Left ventricle myocardium inferior (tissue), 1 donor: ENCODE results near the gene EPHB1. TPM values are rescaled to one million over a fixed set of nuclear protein-coding genes. Genes with fewer than 3 reads are reported as not detected.

Source experiments
- DNase-seq: peaks from one replicate; pipeline ENCODE4 v3.0.0-alpha.2; 2020
- H3K27ac ChIP-seq: fragments of 200-600 bp; replicated peaks from 2 replicates; pipeline ENCODE4 v1.8.0; 2021
- H3K27me3 ChIP-seq: fragments of 200-600 bp; 2 replicates; pipeline ENCODE4 v1.8.0; 2021; ENCODE audit warnings: low read depth
- H3K36me3 ChIP-seq: fragments of 200-600 bp; 2 replicates; pipeline ENCODE4 v1.8.0; 2021
- H3K4me1 ChIP-seq: fragments of 200-600 bp; 2 replicates; pipeline ENCODE4 v1.8.0; 2021
- H3K4me3 ChIP-seq: fragments of 200-600 bp; 2 replicates; pipeline ENCODE4 v1.8.0; 2021; ENCODE audit warnings: mild to moderate bottlenecking, moderate library complexity
- H3K9me3 ChIP-seq: fragments of 200-600 bp; replicated peaks from 2 replicates; pipeline ENCODE4 v1.8.0; 2021
- intact Hi-C: fragments of 100-400 bp; cut with micrococcal nuclease; formaldehyde crosslinking; loops from one replicate; pipeline ENCODE4 v1.11.0; 2022
- total RNA-seq: library from RNA; stranded (reverse); fragmentation: NEBNext Ultra II Directional; extraction: Animal tissue kit (Norgen Biotek cat#: 25700); gene quantifications from one replicate; pipeline ENCODE4 v1.2.1, GENCODE V29; 2021
- TF ChIP-seq, protein P1 (sequence below): fragments of 200-600 bp; IDR thresholded peaks from 2 replicates; pipeline ENCODE4 v1.8.0; 2021; ENCODE audit warnings: antibody characterized with exemption, mild to moderate bottlenecking, borderline replicate concordance
- donor health status: DM: no; HTN: yes; CAD: no; lungs with severe emphysema.

Gene EPHB1
- total RNA-seq, 1 donor from 2014 or later = 1.3 TPM

DNA sequence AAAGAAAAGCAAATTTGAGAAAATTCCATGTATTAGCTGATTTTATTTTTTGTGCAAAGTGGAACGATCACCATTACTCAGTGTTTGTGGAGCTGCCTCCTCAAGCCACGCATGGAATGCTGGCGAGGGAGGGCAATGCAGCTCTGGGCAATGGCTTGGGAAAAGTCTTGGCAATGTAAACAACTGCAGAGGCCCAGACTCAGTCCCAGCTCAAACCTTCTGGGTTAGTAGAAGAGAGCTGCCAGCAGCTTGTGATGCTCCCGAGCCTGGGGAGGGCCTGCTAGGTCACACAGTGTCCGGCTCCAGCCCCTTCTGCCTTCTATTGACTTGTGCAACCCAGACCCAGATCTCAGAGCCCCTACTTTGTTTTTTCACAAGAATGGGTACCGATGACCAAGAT, 4.3 kb downstream of the EPHB1 start:
- Histone ChIP-seq H3K4me3 (no peak overlapping the region), H3K9me3 (no peaks in the 10 kb centered on the region), H3K27me3 (peaks cover 70% of the 10 kb centered on the region), H3K4me1 (peaks cover 25% of the 10 kb centered on the region), H3K36me3 (no peaks in the 10 kb centered on the region), H3K27ac (no peak overlapping the region)
- DNase-seq = no peak
- TF ChIP-seq, protein P1, sequence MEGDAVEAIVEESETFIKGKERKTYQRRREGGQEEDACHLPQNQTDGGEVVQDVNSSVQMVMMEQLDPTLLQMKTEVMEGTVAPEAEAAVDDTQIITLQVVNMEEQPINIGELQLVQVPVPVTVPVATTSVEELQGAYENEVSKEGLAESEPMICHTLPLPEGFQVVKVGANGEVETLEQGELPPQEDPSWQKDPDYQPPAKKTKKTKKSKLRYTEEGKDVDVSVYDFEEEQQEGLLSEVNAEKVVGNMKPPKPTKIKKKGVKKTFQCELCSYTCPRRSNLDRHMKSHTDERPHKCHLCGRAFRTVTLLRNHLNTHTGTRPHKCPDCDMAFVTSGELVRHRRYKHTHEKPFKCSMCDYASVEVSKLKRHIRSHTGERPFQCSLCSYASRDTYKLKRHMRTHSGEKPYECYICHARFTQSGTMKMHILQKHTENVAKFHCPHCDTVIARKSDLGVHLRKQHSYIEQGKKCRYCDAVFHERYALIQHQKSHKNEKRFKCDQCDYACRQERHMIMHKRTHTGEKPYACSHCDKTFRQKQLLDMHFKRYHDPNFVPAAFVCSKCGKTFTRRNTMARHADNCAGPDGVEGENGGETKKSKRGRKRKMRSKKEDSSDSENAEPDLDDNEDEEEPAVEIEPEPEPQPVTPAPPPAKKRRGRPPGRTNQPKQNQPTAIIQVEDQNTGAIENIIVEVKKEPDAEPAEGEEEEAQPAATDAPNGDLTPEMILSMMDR = no peak
- intact Hi-C loops = loop anchor here (10.0 kb wide), 2 partner anchors 705 to 1095 kb away; no protein-coding TSS in a partner anchor

DNA sequence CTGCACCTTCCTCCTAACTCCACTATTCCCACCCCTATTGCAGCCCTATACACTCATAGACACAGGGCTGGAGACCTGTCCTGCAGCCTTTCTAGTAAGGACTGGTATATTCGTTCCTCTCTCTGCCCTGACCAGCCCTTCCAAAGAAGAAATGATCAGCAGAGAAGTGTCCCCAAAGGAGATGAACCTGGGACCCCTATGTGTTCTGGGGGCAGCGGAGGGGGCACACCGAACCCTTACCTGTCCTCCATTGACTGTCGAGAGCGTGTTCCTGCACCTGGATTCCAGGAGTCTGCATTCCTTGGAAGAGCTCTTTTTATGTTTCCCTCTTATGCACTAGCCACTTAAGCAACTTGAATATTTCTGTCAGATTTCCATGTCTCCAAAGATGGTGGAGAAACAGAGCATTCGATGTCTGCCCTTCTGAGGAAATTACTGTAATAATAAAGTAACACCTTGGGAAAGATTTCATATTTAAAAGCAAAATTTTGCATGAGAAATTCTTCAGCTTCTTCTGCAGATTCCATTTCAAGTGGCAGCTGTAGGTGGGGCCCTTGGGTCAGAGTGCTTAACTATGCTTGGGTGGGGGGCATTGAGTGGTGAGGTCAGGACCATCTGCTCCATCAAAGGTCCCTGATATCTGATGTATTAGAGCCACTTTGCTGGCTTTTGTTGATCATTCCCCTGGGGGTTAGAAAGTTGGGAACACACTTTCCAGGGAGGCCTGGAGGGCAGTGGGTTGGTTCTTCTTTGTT, 6.3 kb downstream of the EPHB1 start:
- H3K4me3 ChIP-seq = no peak overlapping the region
- no peaks in the 10 kb centered on the region for H3K9me3 ChIP-seq
- peaks cover 11% of the 10 kb centered on the region for H3K4me1 ChIP-seq
- no peak overlapping the region for H3K27ac ChIP-seq
- TF ChIP-seq, protein P1 = no peak
- H3K27me3 ChIP-seq = peaks cover 65% of the 10 kb centered on the region
- no peaks in the 10 kb centered on the region for H3K36me3 ChIP-seq
- intact Hi-C loops = no loop called here
- no peak for DNase-seq

DNA sequence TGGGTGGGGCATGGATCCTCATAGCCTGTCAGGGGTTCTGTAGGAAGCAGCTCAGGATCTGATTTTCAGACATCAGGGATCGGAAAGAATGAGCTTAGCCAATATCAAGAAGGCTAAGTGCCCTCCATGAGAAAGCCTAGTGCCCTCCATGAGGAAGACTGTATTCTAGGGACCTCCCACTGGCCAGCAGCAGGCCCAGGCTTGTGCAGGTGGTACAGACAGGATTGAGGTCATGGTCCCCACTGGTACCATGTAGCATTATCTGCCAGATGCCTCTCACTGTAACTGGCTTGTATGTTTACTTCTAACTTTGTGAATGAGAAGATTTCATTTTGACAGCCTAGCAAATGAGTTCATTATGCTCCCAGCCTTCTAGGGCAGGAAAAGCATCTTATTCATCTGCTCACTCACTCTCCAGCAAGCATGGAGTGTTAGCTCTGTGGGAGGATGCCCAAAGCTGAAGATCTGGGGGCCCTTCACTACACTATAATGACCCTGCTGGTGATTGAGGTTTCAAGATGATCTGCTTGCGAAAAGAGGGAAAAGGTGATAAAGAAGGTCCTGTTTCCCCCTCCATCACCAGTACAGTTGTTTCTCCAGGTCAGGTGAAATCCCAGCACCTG, 7.5 kb downstream of the EPHB1 start:
- intact Hi-C loops = no loop called here
- no peak for DNase-seq
- H3K27me3 ChIP-seq = peaks cover 53% of the 10 kb centered on the region
- TF ChIP-seq, protein P1 = no peak
- no peak overlapping the region for H3K27ac ChIP-seq
- no peaks in the 10 kb centered on the region for H3K4me1 ChIP-seq
- no peaks in the 10 kb centered on the region for H3K9me3 ChIP-seq
- H3K36me3 ChIP-seq = no peaks in the 10 kb centered on the region
- no peak overlapping the region for H3K4me3 ChIP-seq

DNA sequence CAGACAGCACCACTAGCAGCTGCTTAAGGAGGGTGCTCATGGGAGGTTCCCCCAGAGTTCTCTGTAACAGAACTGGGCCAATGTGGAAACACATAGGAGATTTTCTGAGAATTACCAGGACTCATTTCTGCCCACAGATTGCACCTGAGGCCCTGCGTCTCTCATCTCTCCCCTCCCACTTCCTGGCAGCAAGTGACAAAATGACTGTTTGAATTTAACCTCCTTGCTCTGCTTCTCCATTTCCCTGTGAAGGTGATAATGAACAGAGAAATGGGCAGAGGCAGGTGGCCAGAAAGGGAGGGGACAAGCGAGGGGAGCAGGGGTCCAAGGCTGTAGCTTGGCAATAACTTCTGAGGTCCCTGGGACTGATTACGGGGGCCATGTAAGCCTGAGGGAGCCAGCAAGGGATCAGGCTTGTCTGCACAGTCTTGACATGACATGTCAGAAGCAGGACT, 8.0 kb downstream of the EPHB1 start:
- intact Hi-C loops = no loop called here
- H3K27ac ChIP-seq = no peak overlapping the region
- H3K4me3 ChIP-seq = no peak overlapping the region
- TF ChIP-seq, protein P1 = no peak
- DNase-seq = no peak
- H3K4me1 ChIP-seq = no peaks in the 10 kb centered on the region
- H3K36me3 ChIP-seq = no peaks in the 10 kb centered on the region
- no peaks in the 10 kb centered on the region for H3K9me3 ChIP-seq
- peaks cover 48% of the 10 kb centered on the region for H3K27me3 ChIP-seq

DNA sequence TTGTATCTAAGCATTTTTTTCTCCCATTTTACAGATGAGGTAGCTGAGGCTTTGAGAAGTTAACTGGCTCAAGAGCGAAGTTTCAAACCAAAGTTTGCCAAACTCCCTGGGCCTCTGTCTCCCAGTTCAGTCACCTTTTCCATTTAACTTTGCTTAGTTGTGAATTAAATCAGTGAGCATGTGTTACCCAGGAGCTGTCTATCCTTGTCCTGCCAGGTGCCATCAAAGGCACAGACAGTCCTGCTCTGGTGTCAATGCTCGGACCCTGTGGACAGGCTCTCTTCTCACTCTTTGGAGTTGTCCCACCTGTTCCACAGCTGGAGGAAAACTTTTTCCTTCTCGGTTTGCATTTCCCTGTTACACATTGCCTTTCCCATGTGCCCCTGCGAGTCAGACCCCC, 8.6 kb downstream of the EPHB1 start:
- Histone ChIP-seq H3K4me3 (no peak overlapping the region), H3K36me3 (no peaks in the 10 kb centered on the region), H3K27me3 (peaks cover 42% of the 10 kb centered on the region), H3K4me1 (no peaks in the 10 kb centered on the region), H3K9me3 (no peaks in the 10 kb centered on the region), H3K27ac (no peak overlapping the region)
- TF ChIP-seq, protein P1 = no peak
- DNase-seq = no peak
- intact Hi-C loops = no loop called here
